Endothelial cell of hepatic sinusoid (primary cell): ENCODE data around the gene CROCC2.

ENCODE experiments used
- in situ Hi-C: cut with HindIII; loops from 2 replicates; pipeline ENCODE4 v1.10.0; 2017; ENCODE audit warnings: low sequenced_read_pairs

Gene CROCC2

DNA sequence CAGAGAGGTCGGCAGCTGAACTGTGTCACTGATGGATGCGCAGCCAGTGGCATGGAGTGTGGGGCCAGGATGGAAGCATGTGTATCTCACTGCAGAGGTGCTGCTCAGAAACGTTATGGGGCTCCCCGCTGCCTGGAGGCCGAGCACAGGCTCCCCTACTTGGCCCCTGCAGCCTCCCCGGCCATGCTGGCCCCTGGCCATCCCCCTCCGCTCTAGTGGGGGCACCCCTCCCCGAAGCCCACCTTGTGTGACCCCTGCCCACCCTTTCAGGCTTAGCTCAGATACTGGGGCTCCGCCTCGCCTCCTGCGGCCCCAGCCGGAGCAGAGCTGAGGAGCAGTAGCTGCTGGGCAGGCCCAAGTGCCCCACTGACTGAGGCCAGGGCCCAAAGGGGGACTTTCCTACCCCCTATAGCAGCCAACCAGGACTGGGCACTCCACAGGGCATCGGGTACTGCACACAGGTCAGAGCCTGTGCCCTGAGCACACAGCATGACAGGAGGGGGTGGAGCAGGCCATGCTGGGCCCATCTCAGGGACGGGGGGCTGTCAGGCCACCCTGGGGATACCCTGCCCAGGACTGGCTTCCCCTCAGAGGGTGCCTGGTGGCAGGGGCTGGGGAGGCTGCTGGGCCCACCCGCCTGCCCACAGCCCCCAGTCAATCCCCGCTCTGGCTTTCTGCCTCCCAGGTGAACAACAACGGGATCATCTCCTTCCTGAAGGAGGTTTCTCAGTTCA, 123.6 kb downstream of the CROCC2 start:
- in situ Hi-C loops = no loop called here

DNA sequence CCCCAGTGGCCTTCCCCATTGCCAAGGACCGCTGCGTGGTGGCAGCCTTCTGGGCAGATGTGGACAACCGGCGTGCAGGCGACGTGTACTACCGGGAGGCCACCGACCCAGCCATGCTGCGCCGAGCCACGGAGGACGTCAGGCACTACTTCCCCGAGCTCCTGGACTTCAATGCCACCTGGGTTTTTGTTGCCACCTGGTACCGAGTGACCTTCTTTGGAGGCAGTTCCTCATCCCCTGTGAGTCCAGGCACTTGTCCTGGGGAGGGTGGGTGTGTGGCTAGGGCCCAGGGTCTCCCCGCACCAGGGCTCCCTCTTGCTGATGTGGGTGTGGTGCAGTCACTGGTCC, 124.2 kb downstream of the CROCC2 start:
- in situ Hi-C loops = no loop called here

DNA sequence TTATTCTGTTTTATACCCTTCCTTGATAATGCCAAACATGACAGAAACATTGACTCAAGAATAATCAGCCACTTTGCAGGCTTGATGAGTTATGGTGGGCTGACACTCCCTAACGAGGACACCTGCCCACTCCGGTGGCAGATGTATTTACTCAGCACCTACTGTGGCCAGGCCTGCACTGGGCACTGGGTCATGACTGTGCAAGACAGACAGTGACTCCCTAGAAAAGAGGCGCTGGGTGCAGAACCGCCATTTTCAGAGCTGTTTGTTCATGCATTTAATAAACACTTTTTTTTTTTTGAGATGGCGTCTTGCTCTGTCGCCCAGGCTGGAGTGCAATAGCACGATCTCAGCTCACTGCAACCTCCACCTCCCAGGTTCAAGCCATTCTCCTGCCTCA, 124.7 kb downstream of the CROCC2 start:
- in situ Hi-C loops = no loop called here

DNA sequence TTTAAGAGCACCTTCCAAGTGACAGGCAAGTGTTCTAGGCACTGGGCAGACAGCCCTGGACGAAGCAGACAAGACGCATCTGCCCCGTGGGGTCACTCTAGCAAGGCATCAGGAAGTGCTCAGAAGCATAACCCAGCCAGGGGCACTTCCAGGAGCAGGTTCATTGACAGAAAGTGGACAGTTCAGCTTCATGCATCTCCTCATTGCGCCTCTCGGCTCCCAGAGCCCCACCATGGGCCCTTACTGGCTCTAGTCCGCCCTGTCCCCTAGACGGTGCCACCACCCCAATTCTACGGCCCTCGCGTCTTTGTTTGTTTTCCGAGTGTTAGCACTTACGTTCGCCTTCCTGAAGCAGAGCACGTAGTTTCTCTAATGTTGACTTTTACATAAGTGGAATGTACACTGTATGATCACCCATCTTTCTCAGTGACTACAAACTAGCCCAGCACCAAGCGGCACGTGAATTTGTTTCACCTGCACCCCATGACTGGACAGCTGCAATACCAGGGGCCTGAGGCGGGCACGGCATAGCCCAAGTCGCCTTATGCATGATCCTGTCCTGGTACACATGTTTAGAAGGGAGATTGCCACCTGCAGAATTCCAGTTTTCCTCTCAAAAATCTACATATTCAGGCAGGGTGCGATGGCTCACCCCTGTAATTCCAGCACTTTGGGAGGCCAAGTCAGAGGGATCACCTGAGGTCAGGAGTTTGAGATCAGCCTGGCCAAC, 125.5 kb downstream of the CROCC2 start:
- in situ Hi-C loops = no loop called here

DNA sequence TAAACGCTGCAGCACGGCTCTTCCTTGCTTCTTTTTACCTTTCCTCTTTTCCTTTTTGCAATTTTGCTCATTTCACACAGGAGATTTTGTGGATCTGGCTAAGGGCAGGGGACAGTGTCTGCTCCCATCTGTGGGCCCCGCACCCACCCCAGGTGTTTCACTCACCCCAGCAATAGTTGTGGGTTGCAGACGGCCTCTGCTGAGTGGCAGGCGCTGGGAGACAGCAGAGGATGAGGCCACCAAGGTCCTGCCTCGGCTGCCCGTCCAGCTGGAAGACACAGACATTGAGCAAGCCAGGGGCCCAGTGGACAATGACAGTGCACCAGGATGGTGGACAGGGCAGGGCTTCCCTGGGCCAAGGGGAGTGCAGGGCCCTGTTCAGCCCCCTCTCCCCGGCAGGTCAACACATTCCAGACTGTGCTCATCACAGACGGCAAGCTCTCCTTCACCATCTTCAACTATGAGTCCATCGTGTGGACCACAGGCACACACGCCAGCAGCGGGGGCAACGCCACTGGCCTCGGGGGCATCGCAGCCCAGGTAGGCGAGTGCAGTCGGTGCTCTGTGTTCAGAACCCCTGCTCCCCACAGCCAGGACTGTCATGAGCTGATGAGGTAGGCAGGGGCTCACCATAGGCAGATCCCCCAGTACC, 127.3 kb downstream of the CROCC2 start:
- in situ Hi-C loops = no loop called here

DNA sequence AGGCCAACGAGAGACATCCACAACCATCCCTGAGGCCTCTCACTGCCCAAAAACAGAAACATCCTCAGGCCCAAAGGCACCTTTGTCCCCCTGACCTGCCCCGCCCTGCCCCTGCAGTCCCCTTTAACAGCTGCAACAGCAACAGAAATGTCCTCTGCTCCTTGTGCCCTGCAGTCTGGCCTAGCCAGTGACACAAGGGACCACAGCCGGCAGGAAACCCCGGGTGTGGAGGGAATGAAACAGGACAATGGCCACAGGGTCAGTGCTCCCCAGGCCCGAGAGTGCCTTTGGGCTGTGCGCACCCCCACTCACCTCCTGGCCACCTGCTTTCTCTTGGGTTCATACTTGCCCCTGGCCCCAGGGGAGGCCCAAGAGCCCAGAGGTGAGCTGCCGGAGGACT, 127.9 kb downstream of the CROCC2 start:
- in situ Hi-C loops = no loop called here

DNA sequence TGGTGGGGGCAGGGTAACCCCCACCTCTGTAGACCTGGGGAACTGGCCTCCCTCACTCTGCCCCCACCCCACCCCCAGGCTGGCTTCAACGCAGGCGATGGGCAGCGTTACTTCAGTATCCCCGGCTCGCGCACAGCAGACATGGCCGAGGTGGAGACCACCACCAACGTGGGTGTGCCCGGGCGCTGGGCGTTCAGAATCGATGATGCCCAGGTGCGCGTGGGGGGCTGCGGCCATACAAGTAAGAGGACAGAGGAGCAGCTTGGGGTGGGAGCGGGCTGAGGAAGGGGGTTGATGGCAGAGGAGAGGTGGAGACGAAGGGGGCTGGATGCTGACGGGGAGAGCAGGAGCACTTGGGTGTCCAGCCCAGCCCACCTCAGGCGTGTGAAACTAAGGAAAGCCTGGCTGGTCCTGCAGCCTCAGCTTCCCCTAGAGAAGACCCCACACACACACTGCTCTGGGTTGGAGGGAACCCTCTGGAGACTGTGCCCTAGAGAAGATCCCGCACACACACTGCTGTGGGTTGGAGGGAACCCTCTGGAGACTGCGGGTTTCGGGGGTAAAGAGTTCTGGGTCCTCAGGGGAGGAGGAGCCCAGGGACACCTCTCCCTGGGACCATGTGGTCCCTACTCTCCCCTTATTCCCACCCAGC, 128.5 kb downstream of the CROCC2 start:
- in situ Hi-C loops = no loop called here

DNA sequence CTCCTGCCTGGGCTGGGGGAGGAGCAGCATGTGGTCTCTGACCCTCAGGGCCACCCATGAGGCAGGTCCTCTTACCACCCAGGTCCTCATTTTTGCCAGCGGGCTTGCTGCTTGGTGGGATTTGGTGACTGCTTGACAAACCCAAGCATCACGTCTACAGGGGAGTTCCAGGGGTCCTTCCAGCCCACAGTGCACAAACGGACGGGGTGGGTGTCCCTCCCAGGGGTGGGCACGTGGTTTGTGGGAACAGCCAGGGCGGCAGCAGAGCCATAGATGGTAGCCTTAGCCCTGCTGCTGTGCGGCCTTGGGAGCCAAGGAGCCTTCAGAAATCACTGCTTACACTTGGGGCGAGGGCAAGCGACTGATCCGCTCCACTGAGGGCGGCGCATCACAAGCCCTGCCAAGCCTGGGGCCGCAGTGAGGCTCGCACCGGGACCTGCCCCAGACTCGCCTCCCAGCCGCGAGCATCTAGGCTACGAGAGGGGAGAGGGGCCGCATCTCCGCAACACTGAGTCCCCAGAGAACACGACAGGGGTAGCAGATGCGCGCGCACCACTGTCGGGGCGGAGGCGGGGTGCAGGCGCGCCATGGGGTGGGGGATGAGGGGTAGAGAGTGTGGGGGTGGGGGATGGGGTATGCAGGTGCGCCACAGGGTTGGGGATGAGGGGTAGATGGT, 129.1 kb downstream of the CROCC2 start:
- in situ Hi-C loops = no loop called here

DNA sequence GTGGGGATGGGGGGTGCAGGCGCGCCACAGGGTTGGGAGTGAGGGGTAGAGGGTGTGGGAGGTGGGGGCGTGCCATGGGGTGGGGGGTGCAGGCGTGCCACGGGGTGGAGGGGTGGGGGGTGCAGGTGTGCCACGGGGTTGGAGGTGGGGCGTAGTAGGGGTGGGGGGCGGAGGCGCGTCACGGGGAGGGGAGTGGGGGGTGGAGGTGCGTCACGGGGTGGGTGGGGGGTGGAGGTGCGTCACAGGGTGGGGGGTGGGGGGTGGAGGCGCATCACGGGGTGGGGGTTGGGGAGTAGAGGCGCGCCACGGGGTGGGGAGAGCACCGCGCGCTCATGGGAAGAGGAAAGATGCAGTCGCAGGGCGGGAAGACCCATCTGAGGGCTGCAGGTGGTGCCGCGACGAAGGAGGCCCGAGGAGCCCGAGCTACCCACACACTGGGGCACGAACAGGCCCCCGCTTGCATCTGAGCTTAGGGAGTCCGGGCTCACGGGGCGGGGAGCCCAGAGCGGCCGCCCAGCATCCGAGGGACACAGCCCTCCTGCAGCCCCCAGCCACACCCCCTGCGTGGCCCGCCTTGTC, 129.8 kb downstream of the CROCC2 start:
- in situ Hi-C loops = no loop called here

DNA sequence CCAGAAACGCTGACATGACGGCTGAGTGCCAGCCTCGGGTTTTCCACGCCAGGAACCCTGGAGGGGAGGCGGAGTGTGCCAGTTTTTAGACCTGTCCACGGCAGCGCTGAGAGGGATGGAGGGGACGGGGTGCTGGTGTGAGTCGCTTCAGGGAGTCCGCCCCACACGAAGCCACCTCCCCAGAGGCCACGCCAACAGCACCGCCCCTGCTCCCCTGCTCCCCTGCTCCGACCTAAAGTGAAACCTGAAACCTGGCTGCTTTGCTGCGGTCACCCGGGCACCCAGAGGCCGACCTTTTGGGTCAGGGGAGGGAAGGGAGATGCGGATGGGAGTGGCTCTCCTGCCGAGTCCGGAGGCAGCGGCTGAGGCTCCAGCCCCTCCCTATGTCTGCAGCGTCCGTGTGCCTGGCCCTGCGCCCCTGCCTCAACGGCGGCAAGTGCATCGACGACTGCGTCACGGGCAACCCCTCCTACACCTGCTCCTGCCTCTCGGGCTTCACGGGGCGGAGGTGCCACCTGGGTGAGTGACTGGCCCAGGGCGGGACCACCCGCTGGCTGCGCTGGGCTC, 130.3 kb downstream of the CROCC2 start:
- in situ Hi-C loops = no loop called here

DNA sequence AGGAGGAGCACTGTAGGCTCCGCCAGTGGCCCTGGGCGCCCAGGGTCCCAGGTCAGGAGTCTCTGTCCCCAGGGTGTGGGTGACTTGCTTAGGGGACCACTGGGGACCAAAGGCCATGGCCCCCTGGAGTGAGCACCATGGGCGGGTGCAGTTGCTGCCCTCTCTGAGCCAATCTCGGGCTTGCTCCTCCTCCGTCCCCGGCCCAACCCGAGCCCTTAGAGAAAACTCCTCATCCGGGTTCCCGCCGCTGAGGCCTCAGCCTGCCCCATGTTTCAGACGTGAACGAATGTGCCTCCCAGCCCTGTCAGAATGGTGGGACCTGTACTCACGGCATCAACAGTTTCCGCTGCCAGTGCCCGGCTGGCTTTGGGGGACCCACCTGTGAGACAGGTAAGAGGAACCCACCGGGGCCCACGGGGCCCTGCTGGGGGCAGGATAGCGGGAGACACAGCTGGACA, 130.9 kb downstream of the CROCC2 start:
- in situ Hi-C loops = no loop called here

DNA sequence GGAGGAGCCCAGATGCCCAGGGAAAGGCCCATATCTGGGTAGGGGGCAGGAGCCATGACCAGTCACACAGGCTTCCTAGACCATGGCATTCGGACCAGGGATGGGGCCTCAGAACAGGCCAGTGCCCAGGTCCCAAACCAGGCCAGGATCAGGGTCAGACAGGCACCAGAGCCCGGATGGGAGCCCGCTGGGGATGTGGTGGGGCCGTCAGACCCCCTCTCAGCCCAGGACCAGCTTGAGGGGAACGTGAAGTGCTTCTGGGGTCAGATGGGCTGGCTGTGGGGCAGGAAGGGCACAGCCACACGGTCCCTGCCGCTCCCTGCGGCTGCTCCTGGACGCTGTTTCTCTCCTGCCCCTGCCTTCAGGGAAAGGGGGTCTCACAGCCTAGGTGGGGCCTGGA, 131.4 kb downstream of the CROCC2 start:
- in situ Hi-C loops = no loop called here

DNA sequence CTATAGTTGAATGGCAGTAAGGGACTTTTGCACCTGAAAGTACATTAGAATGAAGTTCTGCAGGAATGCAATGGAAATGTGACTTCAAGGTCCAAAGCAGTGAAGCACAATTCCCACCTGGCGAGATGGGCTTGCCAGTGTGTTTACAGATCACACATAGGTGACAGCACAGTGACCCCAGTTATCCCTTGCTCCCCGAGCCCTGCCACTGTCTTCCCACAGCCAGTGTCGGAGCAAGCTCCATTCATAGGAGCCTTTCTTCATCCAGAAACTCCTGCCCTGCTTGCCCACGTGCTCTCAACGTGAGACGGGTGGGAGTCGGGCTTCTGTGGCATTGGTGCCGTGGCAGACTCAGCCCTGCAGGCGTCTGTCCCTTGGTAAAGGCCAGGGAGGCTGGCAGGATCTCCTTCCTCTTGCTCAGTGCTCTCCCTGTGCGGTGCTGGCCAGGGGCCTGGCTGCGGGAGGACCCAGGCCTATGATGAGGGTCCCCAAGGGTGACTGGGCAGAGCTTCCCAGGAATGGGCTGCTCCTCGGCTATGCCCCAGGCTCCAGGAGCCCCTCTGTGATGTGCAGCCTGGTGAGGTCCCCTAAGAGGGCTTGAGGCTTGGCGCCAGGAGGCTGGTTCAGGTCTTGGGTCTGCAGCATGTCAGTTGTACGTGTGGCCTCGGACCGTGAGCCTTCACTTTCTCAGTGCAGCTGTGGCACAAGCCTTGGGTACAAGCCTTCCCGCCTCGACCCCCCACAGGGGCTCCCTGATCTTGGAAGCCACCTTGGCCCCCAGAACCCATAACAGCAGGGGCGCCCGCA, 132.4 kb downstream of the CROCC2 start:
- in situ Hi-C loops = no loop called here

DNA sequence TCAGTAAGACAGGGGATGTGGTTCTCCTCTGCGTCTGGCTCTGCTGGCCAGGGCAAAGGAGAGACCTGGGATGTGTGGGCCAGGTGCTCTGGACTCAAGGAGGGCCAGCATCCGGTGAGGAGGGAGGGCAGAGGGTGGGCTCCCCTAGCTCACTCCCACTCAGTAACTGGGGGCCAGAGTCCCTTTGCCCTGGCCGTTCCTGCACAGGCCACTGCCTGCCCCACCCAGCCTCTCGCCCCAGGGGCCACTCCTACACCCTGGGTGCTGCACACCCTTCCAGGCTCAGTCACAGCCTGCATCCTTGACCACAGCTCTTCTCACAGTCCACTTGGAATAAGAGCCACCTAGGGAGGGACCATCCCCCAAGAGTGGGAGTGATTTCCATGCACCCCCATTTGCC, 133.3 kb downstream of the CROCC2 start:
- in situ Hi-C loops = no loop called here

DNA sequence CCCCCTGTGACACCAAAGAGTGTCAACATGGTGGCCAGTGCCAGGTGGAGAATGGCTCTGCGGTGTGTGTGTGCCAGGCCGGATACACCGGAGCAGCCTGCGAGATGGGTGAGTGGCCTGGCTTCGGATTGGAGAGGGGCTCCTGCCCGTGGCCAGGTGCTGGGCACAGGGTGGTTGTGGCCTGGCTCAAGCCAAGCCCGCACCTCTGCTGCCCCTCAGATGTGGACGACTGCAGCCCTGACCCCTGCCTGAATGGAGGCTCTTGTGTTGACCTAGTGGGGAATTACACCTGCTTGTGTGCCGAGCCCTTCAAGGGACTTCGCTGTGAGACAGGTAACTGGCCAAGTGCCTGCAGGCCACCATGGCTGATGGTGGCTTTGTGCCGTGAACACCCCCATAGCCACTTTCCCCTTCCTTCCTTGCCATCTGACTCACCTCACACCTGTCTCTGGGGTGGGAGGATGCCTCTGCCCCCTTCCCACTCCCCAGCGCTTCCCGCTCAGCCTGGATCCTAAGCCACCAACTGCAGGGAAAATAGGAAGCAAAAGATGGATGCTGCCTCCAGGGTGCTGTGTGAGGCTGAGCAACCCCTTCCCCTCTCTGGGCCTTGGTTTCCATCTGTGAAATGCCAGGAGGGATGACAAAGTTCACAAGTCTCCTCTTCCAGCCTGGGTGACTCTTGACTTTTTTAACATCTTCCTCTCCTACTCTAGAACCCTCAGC, 134.1 kb downstream of the CROCC2 start:
- in situ Hi-C loops = loop anchor here (5.0 kb wide), 3 partner anchors 67 to 193 kb away; no protein-coding TSS in a partner anchor

DNA sequence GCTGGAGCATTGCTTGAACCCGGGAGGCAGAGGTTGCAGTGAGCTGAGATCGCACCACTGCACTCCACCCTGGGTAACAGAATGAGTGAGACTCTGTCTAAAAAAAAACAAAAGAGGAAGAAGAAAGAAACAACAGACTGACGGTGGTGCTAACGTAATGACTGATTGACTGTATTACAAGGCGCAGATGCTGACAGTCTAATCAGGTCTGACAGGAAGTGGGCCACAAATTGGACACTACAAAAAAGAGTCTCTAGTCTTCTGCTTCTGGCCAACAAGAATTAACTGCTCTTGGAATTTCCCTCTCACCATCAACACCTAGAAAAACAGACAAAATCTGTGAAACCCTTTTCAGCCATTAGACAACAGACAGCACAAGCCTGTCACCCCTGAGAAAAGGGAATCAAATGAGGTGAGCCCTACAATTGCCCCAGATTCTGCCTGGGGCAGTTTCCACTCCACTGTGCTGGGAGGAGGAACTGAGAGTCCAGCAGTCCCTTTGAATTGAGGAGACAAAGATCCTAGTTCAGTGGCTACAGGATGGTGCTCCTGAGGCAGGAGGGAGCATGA, 135.5 kb downstream of the CROCC2 start:
- in situ Hi-C loops = loop anchor here (5.0 kb wide), 3 partner anchors 66 to 194 kb away; no protein-coding TSS in a partner anchor
